IMR-90 (cell line): ENCODE results near the gene PHKB. TPM values are rescaled to one million over a fixed set of nuclear protein-coding genes. Genes with fewer than 3 reads are reported as not detected.
A peak's percentile ranks its signal among the peaks of the same experiment; 100 is the strongest.

Experiments
- ATAC-seq: fragments of 200-7000 bp; cut with Tn5 transposase; 2 replicates; pipeline ENCODE4 v1.9.1; 2020; ENCODE audit warnings: low read depth, mild to moderate bottlenecking, moderate library complexity
- BruUV-seq: library from RNA; stranded (reverse); fragments of 400-500 nt; replicated peaks from 2 replicates; lab custom pipeline; 2021; lab: Mats Ljungman, UMichigan
- CTCF ChIA-PET: fragments of 300-600 bp; formaldehyde crosslinking; extraction: SDS; loops from one replicate; lab custom pipeline; 2021; ENCODE audit warnings: antibody characterized with exemption; lab: Yijun Ruan, JAX
- POLR2A ChIA-PET: fragments of 300-600 bp; sonication (Branson Sonifier 250); formaldehyde crosslinking; loops from one replicate; lab custom pipeline; 2022; ENCODE audit warnings: antibody characterized with exemption; ENCODE audit not compliant: unreplicated experiment; lab: Charles Lee
- DNase-seq: peaks from one replicate; pipeline ENCODE4 v3.0.0; 2013
- H2AFZ ChIP-seq: replicated peaks from 2 replicates; pipeline ENCODE3; 2013; ENCODE audit warnings: low read length, mild to moderate bottlenecking; ENCODE audit not compliant: poor library complexity
- H2AK5ac ChIP-seq: 2 replicates; pipeline ENCODE4 v1.6.1; 2013; ENCODE audit warnings: low read depth, low read length, inconsistent platforms
- H2AK9ac ChIP-seq: replicated peaks from 2 replicates; pipeline ENCODE3; 2013; ENCODE audit warnings: mild to moderate bottlenecking, low read depth, low read length, moderate library complexity; ENCODE audit not compliant: poor library complexity
- H2BK120ac ChIP-seq: 2 replicates; pipeline ENCODE4 v1.6.1; 2013; ENCODE audit warnings: low read depth, low read length, inconsistent platforms
- H2BK15ac ChIP-seq: 3 replicates; pipeline ENCODE4 v1.6.1; 2013; ENCODE audit warnings: low read depth, low read length, inconsistent platforms
- H2BK20ac ChIP-seq: 2 replicates; pipeline ENCODE4 v1.6.1; 2013; ENCODE audit warnings: low read depth, mild to moderate bottlenecking, inconsistent platforms, low read length, moderate library complexity
- H2BK5ac ChIP-seq: 2 replicates; pipeline ENCODE4 v1.6.1; 2013; ENCODE audit warnings: mild to moderate bottlenecking, low read depth, low read length, inconsistent platforms; ENCODE audit not compliant: poor library complexity, severe bottlenecking
- H3K14ac ChIP-seq: replicated peaks from 2 replicates; pipeline ENCODE4 v1.6.1; 2013; ENCODE audit warnings: low read depth, low read length, inconsistent platforms
- H3K18ac ChIP-seq: 2 replicates; pipeline ENCODE4 v1.6.1; 2013; ENCODE audit warnings: low read depth, low read length, control low read depth
- H3K23ac ChIP-seq: 2 replicates; pipeline ENCODE4 v1.6.1; 2013; ENCODE audit warnings: low read depth, low read length, inconsistent platforms
- H3K27ac ChIP-seq: 2 replicates; pipeline ENCODE4 v1.5.1; 2013; ENCODE audit warnings: mild to moderate bottlenecking, control low read depth, low read length; ENCODE audit not compliant: insufficient read depth
- H3K27me3 ChIP-seq: 2 replicates; pipeline ENCODE4 v1.6.1; 2013; ENCODE audit warnings: low read length; ENCODE audit not compliant: control insufficient read depth, insufficient read depth
- H3K36me3 ChIP-seq: 2 replicates; pipeline ENCODE4 v1.6.1; 2013; ENCODE audit warnings: low read length, mixed read lengths; ENCODE audit not compliant: control insufficient read depth, insufficient read depth
- H3K4ac ChIP-seq: 2 replicates; pipeline ENCODE4 v1.6.1; 2013; ENCODE audit warnings: low read depth, low read length, inconsistent platforms
- H3K4me1 ChIP-seq: 2 replicates; pipeline ENCODE4 v1.6.1; 2013; ENCODE audit warnings: low read length, mixed read lengths; ENCODE audit not compliant: control insufficient read depth, insufficient read depth
- H3K4me2 ChIP-seq: 2 replicates; pipeline ENCODE4 v1.6.1; 2013; ENCODE audit warnings: low read depth, mild to moderate bottlenecking, control low read depth, low read length, moderate library complexity
- H3K4me3 ChIP-seq: 2 replicates; pipeline ENCODE4 v1.5.1; 2013; ENCODE audit warnings: low read depth, mild to moderate bottlenecking, control low read depth, low read length, moderate library complexity; ENCODE audit not compliant: insufficient read depth
- H3K56ac ChIP-seq: 2 replicates; pipeline ENCODE4 v1.6.1; 2013; ENCODE audit warnings: low read length, inconsistent platforms; ENCODE audit not compliant: insufficient read depth; ENCODE audit errors: extremely low read depth
- H3K79me1 ChIP-seq, 2 experiments: 2 replicates each; pipeline ENCODE4 v1.6.1; 2013; ENCODE audit warnings: low read length in 2 of 2, inconsistent platforms in 1 of 2, low read depth in 1 of 2
- H3K9ac ChIP-seq: 2 replicates; pipeline ENCODE4 v1.6.1; 2013; ENCODE audit warnings: low read depth, low read length, control low read depth
- H3K9me1 ChIP-seq: 2 replicates; pipeline ENCODE4 v1.6.1; 2013; ENCODE audit warnings: low read length, inconsistent platforms; ENCODE audit not compliant: insufficient read depth
- H3K9me3 ChIP-seq: 2 replicates; pipeline ENCODE4 v1.6.1; 2013; ENCODE audit warnings: low read length; ENCODE audit not compliant: control insufficient read depth, insufficient read depth
- H4K20me1 ChIP-seq: 2 replicates; pipeline ENCODE4 v1.6.1; 2013; ENCODE audit warnings: low read length, inconsistent platforms; ENCODE audit not compliant: insufficient read depth
- H4K5ac ChIP-seq: 2 replicates; pipeline ENCODE4 v1.6.1; 2013; ENCODE audit warnings: mild to moderate bottlenecking, low read depth, low read length, control low read depth
- H4K8ac ChIP-seq, 2 experiments: 2 replicates each; pipeline ENCODE4 v1.6.1; 2013; ENCODE audit warnings: low read depth in 2 of 2, low read length in 2 of 2, control low read depth in 1 of 2, inconsistent platforms in 1 of 2
- H4K91ac ChIP-seq: 2 replicates; pipeline ENCODE4 v1.6.1; 2013; ENCODE audit warnings: low read depth, low read length, inconsistent platforms; ENCODE audit not compliant: insufficient read depth
- MXI1 ChIP-seq: IDR thresholded peaks from 2 replicates; pipeline ENCODE4 v1.6.1; 2012; ENCODE audit warnings: low read depth, mild to moderate bottlenecking, low read length, moderate library complexity, borderline replicate concordance
- RAD21 ChIP-seq: IDR thresholded peaks from 2 replicates; pipeline ENCODE4 v1.6.1; 2012; ENCODE audit warnings: low read length, improper control_type of control experiment
- RCOR1 ChIP-seq: IDR thresholded peaks from 2 replicates; pipeline ENCODE4 v1.6.1; 2012; ENCODE audit warnings: mild to moderate bottlenecking, low read length, improper control_type of control experiment; ENCODE audit not compliant: insufficient replicate concordance
- WGBS, 2 experiments: methylation state at CpG; one replicate each; pipeline versions ENCODE4 v1.1.5 to v1.1.7; 2013; ENCODE audit warnings: missing lambda C conversion rate in 2 of 2; ENCODE audit not compliant: insufficient read length in 1 of 2; ENCODE audit errors: extremely low coverage in 2 of 2; 5-methylcytosine and 5-hydroxymethylcytosine counted together
- dilution Hi-C: fragments of 300-500 bp; cut with HindIII; formaldehyde crosslinking; loops from one replicate; pipeline ENCODE4 v1.14.3; 2018; ENCODE audit warnings: low sequenced_read_pairs; ENCODE audit not compliant: unreplicated experiment
- in situ Hi-C: fragments of 300-500 bp; cut with MboI; formaldehyde crosslinking; loops from 3 replicates; pipeline ENCODE4 v1.14.3; 2019; ENCODE audit warnings: low sequenced_read_pairs, inconsistent platforms, mixed read lengths
- intact Hi-C: fragments of 100-400 bp; cut with micrococcal nuclease; formaldehyde crosslinking; loops from 2 replicates; pipeline ENCODE4 v1.10.0; 2022
- polyA plus RNA-seq, 3 experiments: library from polyadenylated mRNA; depleted of rRNA; stranded (reverse); fragments of >200 nt; gene quantifications; 2 replicates each; pipeline ENCODE4 v1.2.3, GENCODE V29; 2012; ENCODE audit warnings: low replicate concordance in 1 of 3
- total RNA-seq: library from RNA; depleted of rRNA; stranded (reverse); fragments of >200 nt; gene quantifications from 2 replicates; pipeline ENCODE4 v1.2.3, GENCODE V29; 2012

Gene PHKB
- total and polyA plus RNA-seq, 2 of the 4 experiments (the other 2 are of a cell fraction) = 24.2 to 58.6 TPM

DNA sequence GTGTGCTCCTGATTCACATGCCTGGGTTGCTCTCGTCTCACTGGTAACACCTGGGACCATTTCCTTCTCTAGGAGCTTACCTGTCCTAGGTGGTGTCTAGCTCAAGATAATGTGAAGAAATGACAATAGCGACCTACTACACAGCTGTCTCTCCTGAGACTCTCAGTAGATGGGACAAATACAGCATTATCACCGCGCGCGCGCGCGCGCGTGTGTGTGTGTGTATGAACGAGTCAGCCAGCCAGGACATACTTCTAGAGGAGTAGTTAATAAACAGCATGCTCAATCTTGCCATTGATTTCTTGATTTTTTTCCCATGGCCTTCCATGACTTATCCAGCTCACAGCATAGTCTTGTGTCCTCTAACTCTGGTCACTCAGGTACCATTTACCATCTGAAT is 268.6 kb downstream of the PHKB start:
- Histone ChIP-seq H3K4ac (no peak overlapping the region), H2BK20ac (peak overlapping the region; percentile 68; the same call in 1 of the 2 replicates), H3K23ac (no peak overlapping the region), H2AK9ac (no peak overlapping the region), H4K91ac (0 out of 2 replicates have a peak overlapping the region, but pooled peaks have one; percentile 24), H2AK5ac (peak overlapping the region; percentile 53; the same call in 1 of the 2 replicates), H3K9ac (no peak overlapping the region), H4K8ac (0 out of 4 replicates have a peak overlapping the region, but pooled peaks of 1 of the 2 experiments have one; percentile 10), H4K5ac (no peak overlapping the region), H3K9me1 (peaks cover 9% of the 10 kb centered on the region), H3K56ac (no peak overlapping the region), H2BK120ac (peak overlapping the region; percentile 86), H3K14ac (no peak overlapping the region), H3K27ac (no peak overlapping the region), H3K9me3 (no peaks in the 10 kb centered on the region), H3K4me3 (no peak overlapping the region), H3K4me1 (peaks cover 12% of the 10 kb centered on the region), H4K20me1 (no peaks in the 10 kb centered on the region; the same call in 1 of the 2 replicates), H2BK5ac (no peak overlapping the region), H3K27me3 (no peaks in the 10 kb centered on the region), H2AFZ (no peak overlapping the region), H3K4me2 (no peak overlapping the region), H3K18ac (0 out of 2 replicates have a peak overlapping the region, but pooled peaks have one; percentile 8), H2BK15ac (peak overlapping the region; percentile 83; the same call in 1 of the 3 replicates), H3K36me3 (no peaks in the 10 kb centered on the region), H3K79me1 (no peaks in the 10 kb centered on the region)
- in situ Hi-C loops (loop anchor here (25.0 kb wide), 1 partner anchor 433 kb away; the partner anchor contains the start of gene ABCC12), intact Hi-C loops (loop anchor here (5.0 to 10.0 kb wide), 4 partner anchors 265 to 587 kb away; partner anchors contain the start of genes ITFG1, NETO2 and PHKB), dilution Hi-C loops (no loop called here)
- POLR2A ChIA-PET = no interaction called here
- TF ChIP-seq MXI1 = no peak
- no peak for TF ChIP-seq RAD21
- no peak for TF ChIP-seq RCOR1
- DNase-seq (no peak), ATAC-seq (no peak)
- CTCF ChIA-PET = no interaction called here
- BruUV-seq = no TSS peak
- no CpG with 5 or more reads among the region's 12 CpGs for WGBS, 2 experiments
